Measurements from ENCODE around the gene ANKRD50.

Gene ANKRD50

GRCh38 chr4:124635331-124635730, 77.2 kb downstream of the ANKRD50 start:
- DNase-seq: no peak

- DNase-seq: no peak
Observed at GRCh38 chr4:124633285-124633941, 79.1 kb downstream of the ANKRD50 start.

- DNase-seq: no peak
Observed at GRCh38 chr4:124632439-124632838, 80.1 kb downstream of the ANKRD50 start.

- DNase-seq: no peak
Observed at GRCh38 chr4:124631760-124632159, 80.8 kb downstream of the ANKRD50 start.

- no peak for DNase-seq
Observed at GRCh38 chr4:124629681-124630080, 82.9 kb downstream of the ANKRD50 start.

Data from 8988T (cell line).